Fibroblast of skin of left quadriceps (primary cell): ENCODE results near the gene SULF2.
A peak's percentile ranks its signal among the peaks of the same experiment; 100 is the strongest.

ENCODE experiments used
- DNase-seq, 2 experiments: peaks; one replicate each; pipeline ENCODE4 v3.0.0-alpha.2; 2013; ENCODE audit warnings: low read depth in 2 of 2

Gene SULF2

DNA sequence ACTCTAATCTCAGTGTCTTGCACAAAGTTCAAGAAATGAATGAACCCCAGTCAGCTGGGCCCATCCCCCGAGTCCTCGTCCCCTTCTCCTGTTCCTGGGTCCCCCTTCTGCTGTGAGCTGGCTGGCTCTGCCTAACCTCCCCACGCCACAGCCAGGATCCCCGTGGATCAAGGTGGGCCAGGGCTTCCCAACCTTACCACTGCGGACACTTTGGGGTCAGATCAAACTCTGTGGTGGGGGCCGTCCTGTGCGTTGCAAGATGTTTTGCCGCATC is 116.2 kb downstream of the SULF2 start:
- no peak for DNase-seq

DNA sequence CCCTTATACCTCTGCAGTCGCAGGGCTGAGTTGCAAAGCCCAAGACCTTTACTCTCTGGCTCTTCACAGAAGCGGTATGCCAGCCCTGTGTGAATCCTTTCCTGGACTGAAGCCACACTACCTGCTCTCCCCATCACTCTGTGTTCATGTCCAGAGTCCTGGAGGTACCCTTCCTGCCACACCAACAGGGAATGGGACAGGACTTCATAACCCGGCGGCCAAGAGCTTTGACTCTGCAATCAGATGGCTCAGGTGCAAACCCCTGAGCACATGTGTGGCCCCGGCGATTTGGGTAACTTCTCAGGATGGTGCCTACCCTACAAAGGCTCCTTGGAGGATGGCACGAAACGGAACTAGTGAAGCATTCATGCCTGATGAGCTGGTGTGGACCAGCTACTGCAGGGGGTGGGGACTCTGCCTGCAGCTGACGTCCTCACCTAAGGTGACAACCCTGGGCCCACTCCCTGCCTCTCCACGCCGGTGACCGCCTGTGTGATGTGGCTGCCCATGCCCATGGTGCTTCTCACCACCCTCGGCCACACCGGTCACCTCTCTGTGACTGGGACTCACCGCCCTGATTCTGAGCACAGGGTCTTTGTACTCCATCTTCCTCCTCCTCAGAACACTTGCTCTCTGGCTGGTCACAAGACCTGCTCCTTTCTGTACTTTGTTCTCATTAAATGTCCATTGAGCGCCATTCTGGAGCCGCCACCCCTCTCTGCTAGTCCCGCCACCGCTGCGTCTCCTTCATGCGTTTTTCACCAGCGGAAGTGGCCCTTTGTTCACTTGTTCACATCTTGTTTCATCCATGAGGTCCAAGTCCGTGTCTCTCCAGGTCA is 116.7 kb downstream of the SULF2 start:
- DNase-seq = no peak

DNA sequence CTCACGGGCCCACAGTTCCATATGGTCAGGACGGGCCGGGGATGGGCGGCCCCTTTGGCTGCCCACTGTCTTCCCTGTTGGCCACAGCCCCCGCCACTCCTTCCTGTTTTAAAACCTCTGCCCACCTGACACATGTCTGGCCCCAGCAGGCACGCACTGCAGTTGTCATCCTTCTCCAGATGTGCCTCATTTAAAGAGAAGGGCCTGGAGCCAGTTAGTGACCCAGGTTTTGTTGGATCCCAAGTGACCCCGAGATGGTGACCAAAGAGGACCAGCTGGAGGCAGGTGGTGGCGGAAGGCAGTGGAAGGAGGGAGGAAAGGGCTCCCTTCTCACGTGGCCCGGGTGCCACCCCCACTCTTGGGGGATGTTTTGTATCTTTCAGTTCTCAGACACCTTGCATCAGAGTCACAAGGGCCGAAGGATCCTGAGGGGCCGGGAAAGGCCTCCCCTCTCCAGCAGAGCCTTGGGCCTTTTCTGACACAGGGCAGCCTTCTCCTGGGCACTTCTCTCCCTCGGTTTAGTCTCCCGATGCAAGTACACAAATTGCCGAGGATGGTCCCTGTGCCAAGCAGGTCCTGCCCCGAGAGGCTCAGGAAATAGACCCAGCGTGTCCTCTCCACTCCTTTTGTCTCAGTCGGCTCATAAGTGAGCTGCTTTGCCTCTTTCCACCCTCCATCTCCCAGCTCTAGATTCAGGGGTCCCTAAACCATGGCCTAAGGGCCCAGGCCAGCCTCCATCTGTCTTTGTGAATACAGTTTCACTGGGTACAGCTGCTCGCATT is 117.6 kb downstream of the SULF2 start:
- no peak for DNase-seq

DNA sequence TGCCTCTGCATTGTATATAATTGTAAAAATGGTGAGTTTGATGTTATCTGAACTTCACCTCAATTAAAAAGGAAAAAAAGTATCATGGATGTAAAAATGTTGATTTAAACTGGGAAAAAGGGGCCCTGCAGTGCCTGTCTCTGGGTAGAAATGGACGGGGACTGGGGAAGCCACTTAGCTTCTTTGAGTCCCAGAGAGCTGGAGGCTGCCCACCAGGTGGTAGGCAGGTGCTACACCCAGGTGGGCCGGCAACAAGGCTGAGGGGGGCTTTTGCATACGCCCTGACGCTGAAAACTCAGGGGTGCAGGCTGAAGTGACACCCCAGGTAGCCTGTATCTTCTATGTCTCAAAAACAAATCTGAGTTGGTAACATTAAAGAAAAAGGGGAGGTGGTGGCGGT is 118.2 kb downstream of the SULF2 start:
- DNase-seq = no peak

DNA sequence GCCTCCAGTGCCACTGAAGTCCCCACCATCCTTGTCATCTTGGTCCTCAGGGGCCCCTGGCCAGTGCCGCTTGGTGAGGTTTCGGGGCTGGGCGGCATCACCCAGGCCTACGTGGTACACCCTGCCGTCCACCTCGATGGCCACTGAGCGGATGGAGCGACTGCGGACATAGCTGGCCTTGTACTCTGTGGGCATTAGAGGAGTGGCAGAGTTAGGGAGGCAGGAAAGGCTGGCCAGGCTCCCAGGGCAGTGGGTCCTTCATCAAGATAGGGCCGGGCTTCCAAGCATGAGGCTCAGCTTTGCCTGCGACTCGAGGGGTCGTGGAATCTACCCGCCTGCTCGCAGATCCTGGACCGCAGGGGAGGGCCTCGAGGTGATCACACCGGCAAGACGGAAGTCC is 119.0 kb downstream of the SULF2 start:
- DNase-seq = no peak

DNA sequence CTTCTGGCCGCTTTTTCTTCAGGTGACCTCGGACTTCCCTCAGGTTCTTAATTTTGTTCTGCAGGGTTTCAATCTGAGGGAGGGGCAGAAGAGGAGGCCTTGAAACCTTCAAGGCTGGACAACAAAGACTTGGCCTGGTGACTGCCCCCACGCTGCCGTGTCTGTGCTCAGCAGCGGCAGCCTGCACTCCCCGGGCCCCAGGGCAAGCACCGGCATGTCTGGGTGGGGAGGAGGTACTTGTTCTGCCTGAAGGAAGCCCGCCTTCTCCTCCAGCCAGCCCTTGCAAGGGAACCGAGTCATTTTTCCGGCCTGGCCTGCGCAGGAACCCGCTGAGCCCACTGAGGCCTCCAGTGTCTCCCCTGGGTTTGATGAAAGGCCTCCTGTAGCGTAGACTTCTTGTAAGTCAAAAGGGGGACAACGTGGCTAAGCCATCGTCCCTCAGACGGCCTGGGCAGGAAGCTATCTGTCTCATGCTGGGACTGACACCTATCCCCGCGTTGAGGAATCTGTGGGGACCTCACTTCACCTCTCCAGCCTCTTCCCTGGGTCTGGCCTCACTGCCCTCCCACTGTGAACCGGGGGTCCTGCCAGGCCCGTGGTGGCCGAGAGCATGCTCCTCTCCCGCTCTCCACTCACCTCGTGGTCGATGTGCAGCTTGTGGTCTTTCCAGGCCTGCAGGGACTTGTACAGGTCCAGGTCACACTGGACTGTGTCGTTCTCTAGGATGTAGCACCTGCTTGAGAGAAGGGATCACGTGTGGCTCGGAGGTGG is 119.9 kb downstream of the SULF2 start:
- no peak for DNase-seq

DNA sequence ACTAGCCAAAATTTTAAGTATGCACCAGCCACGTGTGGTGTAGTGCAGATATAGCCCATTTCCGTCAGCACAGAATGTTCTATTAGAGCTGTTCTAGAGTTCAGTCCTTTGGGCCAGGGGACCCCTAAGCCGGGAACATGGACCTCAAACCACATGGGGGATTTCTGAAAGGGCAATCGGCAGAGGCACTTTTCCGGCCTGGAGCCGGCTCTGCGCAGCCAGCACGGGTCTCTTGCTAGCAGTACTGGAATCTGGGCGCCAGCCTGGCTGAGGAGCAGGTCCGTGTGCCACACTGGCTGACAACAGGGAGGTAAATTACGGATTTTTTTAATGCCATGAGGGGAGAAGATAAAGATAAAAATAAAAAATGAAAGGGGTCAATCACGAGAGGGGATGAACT is 120.5 kb downstream of the SULF2 start:
- no peak for DNase-seq

DNA sequence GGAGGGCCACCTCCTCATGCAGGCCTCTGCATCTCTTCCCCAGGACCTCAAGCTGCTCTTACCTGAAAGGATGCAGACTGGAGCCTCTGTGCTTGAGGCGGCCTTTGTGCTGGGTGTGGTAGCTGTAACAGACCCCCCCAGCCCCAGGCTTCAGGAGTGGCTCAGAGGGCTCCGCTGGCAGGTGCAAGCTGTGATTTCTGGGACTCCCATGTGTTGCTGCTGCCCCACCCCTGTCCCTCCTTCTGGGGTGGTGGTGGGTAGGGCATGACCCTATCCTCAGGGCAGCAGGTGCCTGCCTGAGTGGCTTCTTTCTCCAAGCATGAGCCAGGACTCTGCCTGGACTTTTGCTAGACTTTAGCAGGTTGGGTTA is 121.2 kb downstream of the SULF2 start:
- no peak for DNase-seq

DNA sequence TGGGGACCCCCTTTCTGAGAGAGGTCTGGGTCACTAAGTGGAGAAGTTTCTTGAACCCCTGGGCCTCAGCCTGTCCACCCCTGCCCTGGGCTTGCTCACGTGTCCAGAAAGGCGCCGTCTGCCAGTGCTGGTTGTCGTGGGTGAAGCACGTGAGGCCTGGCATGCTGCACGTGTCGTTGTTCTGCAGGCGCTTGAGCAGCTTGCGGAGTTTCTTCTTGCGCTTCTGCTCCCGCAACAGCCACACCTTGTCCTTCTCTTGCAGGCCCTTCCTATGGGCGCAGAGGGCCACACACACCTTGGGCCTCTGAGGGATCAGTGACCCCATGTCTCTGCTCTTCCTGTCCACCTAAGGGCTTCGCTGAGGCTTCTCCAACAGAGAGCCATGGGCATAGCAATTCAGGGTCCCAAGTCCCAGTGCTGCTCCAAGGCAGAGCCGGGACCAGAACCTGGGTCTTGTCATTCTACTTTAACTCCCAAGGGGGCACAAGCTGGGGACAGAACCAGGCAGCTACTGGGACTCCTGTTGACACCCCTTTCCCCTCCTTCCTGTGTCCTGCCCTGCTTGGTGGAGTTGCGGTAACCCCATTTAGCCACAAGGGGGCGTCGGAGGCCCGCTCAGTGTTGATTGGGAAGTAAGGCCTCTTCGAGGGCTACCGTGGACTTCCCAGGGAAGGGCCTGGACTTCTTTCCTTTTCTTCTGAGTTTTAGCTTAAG is 121.8 kb downstream of the SULF2 start:
- peak; percentile 55 to 67 for DNase-seq

DNA sequence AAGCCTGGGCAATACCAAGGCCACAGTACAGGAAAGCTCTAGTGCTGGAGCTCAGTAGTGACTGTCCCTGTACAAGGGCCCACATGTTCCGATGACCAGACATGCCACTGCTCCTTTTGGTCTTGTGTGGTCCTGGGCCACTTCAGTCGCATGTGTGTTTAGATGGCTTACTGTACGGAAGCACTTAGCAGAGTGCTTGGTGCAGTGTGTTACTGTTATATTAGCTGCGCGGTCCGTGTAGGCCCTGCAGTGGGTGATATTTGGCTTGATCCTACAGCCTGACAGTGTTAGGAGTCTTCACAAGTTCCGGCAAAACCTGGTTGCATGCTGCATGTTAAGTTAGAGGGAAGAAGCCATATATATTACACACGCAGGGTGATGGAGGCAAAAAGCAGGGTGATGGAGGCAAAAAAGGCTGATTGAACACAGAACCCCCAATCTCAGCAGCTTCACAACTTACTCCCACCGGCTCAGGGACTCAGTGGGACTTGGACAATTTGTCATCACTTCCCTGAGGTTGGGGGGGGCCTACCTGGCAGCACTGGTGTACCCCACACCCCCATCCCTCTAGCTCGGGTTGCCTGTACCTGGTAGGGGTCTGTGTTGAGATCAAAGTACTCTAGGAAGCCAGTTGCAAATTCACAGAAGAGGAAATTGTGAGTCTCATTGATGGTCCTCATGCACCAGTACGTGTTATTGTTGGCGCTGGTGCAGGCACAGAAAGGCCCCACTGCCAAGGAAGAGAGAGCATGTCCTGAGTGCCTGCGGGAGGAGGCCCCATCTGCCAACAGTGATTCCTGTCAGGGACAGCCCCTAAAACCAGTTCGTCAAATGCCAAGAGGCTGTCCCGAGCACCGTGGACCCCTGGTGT is 122.6 kb downstream of the SULF2 start:
- DNase-seq = no peak

DNA sequence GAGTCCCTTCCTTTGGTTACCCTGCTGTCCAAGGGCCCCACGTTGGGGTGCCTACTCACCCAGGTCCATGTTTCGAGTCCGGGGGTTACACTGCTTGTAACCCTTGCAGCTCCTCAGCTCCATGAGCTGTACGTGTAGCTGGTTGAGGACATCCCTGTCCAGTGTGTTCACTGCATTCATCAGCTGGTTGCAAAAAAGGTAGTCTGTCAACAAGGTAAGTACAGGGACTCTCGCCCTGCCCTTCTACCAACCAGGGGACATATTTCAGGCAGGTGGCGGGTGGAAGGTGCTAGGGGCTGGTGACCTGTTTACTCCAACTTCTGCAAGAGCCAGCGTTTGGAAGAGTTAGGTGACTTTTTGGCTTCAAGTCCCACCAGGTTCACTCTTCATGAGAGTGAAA is 123.6 kb downstream of the SULF2 start:
- no peak for DNase-seq

DNA sequence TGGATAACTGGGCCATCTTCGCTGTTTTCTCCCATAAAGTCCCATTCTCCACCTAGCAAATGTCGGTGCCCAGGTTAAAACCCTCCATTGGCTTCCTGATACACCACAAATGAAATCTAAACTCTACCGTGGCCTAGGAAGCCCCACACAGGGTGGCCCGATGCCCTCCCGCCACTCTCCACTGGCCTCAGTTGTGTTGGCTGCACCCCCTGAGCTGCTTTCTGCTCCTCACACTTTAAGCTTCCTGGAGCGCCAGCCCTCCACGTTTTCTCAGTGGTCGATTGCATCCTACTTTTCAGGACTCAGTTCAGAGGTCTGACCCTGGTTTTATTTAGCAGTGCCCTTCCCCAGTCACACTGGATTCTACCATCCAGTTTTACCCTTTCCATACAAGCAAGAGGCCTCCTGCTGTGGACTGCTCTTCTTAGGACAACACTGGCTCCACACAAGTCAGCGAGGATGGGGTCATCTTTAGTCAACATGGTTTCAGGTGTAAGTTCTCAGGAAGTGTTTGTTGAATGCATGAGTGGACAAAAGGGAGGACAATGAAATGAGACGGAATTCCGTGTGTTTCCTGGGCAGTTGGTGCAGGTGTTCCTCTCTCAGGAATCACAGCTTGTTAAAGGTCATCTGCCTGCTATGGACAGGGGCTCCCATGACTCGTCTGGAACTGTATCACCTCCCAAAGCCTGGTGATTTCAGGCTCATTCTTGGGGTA is 124.1 kb downstream of the SULF2 start:
- no peak for DNase-seq

DNA sequence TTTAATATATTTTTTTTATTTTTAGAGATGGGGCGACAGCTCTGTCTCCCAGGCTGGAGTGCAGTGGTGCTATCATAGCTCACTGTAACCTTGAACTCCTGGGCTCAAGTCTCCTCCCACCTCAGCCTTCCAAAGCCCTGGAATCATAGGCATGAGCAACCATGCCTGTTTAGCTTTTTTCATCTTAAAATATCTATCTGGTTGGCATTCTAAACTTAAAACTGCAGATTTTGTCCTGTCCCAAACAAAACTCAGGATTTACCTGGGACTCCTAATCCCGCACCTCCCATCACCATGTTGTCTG is 124.7 kb downstream of the SULF2 start:
- DNase-seq = no peak

DNA sequence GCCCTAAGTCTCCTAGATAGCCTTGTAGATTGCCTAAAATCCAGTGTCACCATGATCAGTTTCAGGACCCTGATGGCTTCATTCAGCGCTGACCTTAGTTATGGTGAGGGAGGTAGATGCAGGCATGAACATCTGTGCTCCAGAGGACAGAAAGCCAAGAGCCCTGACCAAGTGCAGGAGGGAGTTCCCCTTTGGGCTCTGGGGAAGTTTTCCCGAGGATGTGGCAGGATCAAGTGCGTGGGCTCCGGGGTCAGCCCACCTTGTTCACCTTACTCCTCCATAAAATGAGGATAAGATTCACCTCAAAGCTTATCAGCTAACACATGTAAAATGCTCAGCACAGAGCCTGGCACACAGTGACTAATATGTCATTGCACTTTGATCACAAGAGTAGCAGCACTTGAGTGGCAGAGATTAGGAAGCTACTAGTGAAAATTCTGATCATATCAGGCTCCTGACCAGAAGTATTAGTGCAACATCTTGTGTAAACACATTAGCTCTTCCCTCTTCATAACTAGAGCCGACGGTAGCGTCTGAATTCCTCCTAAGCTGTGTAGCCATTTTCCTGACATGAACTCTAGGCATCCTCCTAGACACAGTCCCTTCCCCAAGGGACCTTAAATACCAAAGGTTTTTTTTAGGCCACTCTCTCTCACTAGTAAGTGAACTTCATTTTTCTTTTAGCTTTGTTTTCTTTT is 125.2 kb downstream of the SULF2 start:
- no peak for DNase-seq

DNA sequence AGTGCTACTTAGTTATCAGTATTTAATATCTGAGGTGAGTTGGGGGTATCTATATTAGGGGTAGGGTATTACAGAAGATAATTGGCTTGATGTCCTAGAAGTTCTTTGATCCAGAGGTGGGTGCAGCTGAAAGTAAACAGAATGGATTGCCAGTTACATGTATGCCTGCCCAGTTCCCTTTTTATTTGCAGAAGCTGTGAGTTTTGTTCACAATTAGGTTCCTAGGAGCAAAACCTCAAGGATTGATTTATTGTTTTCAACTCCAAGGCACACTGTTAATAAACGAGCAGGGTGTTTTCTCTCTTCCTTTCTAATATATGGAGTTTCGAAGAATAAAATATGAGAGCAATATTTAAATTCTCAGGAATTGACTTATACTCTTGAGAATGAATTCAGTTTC is 129.0 kb downstream of the SULF2 start:
- no peak for DNase-seq

DNA sequence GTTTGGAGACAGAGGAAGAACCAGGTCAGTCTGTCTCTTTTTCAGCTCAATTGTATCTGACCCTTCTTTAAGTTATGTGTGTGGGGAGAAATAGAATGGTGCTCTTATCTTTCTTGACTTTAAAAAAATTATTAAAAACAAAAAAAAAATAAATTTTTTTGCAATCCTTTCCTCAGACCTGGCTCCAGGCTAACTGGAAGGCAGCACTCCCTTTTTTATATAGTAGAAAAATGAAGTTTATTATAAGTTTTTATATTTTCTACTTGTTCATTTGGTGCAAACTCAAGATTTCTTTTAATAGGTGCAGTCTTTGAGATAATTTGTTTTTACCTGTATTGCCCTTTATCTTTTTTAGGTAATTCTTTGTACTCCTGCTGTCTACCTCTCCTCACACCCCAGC is 129.6 kb downstream of the SULF2 start:
- DNase-seq = no peak

DNA sequence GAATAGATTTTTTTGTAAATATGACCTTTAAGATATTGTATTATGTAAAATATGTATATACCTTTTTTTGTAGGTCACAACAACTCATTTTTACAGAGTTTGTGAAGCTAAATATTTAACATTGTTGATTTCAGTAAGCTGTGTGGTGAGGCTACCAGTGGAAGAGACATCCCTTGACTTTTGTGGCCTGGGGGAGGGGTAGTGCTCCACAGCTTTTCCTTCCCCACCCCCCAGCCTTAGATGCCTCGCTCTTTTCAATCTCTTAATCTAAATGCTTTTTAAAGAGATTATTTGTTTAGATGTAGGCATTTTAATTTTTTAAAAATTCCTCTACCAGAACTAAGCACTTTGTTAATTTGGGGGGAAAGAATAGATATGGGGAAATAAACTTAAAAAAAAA is 130.9 kb downstream of the SULF2 start:
- no peak for DNase-seq

DNA sequence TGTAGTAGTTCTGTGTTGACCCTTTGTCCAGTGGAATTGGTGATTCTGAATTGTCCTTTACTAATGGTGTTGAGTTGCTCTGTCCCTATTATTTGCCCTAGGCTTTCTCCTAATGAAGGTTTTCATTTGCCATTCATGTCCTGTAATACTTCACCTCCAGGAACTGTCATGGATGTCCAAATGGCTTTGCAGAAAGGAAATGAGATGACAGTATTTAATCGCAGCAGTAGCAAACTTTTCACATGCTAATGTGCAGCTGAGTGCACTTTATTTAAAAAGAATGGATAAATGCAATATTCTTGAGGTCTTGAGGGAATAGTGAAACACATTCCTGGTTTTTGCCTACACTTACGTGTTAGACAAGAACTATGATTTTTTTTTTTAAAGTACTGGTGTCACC is 131.4 kb downstream of the SULF2 start:
- no peak for DNase-seq

DNA sequence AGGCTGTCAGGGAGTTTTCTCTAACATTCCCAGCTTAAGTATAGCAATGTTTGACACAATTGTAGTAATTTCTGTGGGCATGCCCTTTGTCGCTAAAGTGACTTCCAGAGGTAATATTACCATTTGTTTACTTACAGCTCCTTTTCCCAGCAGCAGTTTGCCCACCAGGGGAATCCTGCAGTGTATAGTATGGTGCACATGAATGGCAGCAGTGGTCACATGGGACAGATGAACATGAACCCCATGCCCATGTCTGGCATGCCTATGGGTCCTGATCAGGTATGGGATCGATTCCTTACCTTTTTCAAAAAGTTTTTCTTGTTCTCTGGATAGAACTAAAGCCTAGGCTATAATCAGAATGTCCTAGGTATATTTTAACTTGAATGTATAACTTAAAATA is 132.5 kb downstream of the SULF2 start:
- no peak for DNase-seq

DNA sequence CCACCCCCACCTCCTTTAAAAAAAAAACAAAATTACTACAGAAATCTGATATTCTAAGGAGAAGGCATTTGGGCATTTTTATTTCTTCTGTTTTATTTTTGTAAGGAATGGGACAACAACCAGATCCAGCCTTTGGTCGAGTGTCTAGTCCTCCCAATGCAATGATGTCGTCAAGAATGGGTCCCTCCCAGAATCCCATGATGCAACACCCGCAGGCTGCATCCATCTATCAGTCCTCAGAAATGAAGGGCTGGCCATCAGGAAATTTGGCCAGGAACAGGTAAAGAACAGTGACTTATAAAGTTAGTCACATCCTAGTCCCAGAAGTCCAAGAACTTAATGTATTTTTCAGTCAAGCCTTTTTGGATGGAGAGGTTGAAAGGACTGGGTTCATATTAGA is 133.0 kb downstream of the SULF2 start:
- no peak for DNase-seq
